CD4-positive, alpha-beta T cell treated with Interleukin-10 for 1 hour (primary cell): ENCODE results near the gene UNC5B.

Experiments
- DNase-seq: peaks from one replicate; pipeline ENCODE4 v3.0.0-alpha.2; 2020

The UNC5B gene

DNA sequence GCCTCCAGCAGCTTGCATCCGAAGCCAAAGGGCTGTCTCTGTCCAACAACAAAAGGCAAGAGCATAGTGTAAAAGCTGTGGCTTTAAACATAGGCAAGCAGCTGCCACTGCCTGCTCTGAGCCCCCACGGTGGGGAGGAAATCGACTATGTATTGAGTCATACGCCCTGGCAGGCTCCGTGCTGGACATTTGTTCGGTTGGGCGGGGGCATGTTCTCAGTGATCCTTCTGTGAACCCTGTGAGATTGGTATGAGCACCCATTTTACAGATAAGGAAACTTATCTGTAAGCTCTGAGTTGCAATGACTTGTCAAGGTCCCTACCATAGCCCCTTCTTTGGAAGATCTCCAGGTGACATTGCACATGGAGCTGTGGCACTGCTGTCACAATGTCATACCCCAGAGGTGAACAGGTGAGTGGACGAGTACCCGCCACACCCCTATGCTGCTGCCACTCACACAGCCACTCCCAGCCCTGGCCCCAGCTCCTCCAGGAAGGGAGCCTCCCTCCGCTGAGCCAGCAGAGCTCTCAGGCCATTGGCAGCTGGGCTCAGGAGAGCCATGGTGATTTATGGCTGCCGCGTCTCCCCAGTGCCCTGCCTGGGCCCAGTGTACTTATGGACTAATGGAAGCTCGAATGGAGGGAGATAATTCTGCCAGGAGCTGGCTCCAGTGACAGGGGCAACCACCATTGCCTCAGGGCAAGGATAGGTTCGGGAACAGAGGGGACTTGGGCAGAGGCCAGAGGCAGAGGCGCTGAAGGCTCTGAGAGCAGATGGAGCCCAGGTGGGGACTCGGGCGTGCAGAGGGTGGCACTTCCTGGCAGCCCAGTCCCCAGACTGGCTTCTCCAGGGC, 43.7 kb downstream of the UNC5B start:
- no peak for DNase-seq

DNA sequence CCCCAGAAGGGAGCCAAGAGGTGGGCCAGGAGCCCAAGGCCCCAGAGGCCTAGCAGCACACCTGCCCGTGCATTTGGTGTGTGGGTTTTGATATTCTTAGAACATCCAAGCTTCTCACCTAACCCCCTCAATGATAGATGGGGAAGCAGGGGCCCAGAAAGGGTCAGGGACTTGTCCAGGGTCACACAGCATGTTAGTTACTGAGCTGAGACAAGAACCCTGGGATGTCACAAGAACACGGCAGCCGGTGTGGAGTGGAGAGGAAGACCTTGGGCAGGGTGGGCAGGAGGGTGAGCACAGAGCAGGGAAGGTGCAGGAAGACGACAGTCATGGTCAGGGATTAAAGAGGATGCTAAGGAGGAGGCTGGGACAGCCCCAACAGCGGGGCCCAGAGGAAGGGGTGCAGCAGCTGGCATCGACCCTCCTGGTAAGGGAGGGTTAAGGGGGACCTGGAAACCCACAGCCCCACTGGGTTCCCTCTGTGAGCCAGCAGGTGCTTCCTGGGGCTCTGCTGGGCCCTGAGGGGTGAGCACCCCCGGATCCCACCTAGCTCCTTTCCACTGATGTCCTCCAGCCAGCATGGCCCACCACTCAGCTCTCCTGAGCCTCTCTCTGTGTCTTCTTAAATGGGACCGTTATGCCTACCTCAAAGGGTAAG, 44.4 kb downstream of the UNC5B start:
- DNase-seq, result no peak

DNA sequence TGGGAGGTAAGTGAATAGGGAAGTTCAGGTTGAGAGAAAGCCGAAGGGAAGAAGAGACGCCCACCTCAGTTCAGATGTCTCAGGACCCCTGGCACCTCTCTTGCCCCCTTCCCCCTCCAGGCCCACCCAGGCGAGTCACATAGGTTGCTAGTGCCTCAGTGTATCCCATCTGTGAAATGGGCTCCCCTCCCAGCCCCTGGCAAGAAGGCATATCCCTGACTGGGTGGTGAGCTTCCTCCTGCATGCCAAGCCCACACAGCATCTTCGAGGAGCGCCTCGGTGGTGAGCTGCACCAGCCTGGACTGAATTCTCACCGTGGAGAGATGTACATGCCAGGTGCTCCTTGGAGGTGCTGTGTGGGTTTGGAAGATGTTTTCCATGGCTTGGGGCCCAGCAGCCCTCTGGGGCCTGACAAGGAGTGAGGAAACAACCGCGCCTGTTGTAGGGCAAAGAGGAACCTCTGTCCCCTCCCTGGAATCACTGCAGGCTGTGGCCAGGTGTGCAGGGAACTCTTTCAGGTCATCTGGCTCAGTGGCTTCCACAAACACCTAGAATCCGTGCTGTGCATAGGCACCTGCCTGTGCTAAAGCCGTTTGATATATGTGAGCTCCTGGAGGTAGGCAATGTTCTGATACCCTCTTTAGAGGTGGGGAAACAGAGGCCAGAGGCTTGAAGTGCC, 45.1 kb downstream of the UNC5B start:
- no peak for DNase-seq

DNA sequence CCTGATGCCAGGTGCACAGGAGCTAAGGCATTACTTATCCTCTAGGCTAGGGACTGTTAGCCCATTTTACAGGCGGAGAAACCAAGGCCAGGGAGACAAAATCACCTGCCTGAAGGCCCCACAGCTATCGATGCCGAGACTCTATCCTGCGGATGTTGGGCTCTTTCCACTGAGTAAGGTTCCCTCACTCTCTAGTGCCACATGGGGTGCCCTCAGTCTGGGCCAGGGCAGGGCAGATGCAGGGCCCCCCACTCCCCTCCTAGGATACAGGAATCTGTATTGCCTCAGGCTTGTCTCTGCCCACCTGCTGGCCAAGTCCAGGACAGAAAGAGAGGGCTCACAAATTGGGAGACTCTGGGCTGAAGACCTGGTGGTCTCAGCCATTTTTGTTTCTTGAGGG, 45.7 kb downstream of the UNC5B start:
- no peak for DNase-seq

DNA sequence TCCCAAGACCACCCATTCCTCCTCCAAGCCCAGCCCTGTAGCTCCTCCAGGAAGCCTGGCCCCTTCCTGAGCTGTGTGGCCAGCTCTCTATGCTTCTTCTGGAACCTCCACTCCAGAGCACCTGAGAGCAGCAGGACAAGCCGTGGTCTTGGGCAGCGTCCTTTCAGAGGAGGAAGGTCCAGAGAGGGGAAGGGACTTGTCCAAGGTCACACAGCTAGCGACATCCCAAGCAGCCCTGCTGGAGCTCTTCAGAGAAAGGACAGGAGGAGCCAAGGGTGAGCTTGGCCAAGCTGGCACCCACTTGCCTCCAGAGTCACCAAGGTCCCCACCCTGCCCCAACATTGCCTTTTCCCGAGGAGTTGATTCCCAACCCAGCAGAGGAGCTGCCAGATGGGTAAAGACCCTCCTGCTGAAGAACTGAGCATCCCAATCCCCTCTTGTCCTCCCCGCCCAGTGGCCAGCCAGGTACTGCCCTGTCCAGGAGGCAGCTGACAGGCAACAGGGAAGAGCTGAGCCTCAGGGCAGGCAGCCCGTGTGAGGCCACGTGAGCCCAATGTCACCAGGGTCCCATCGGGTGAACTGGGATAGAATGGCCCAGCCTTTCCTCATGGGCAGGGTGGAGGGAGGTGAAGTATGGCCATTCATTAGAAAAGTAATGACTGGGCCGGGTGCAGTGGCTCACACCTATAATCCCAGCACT, 46.2 kb downstream of the UNC5B start:
- DNase-seq, result no peak

DNA sequence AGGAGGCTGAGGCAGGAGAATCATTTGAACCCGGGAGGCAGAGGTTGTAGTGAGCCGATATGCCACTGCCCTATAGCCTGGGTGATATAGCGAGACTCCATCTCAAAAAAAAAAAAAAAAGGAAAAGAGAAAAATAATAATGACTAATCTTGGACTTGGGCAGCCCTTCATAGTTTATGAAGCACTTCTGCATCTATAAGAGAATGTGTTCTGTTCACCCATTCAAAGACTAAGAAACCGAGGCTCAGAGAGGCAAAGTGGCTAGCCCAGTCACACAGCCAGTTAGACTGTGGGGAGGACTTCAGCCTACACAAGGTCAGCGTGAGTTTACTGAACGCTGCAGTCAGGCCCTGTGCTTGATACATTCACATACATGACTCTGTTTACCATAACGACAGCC, 46.9 kb downstream of the UNC5B start:
- DNase-seq, result no peak

DNA sequence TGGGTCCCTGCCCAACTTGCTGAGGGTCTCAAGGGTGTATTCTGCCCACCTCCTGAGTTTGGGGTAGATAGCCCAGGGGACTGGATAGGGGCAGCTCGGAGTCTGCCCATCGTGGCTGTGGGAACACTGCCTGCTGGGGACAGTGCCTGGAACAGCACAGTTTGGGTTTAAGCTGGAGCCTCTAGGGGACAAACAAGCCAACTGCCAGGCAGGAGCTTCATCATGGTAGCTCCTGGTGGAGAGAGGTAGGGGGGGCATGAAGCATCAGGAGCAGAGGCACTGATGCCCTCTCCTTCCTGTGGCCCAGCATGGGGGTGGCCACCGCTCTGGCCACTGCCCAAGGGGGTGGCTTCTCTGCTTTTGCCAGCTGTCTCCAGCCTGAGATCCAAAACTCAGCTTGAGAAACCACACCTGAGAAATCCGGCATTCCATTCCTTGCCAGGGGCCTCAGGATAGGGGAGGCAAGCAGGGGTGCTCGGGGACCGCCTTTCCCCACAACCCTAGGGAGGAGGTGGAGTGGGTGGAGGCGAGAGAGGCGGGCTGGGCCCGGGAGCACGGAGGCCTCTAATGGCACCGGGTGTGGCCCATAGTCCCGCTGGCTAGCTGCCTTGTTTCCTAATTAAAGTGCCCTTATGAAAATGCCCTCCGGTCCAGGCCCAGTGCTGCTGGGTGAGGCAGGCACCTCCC, 47.6 kb downstream of the UNC5B start:
- DNase-seq, result no peak

DNA sequence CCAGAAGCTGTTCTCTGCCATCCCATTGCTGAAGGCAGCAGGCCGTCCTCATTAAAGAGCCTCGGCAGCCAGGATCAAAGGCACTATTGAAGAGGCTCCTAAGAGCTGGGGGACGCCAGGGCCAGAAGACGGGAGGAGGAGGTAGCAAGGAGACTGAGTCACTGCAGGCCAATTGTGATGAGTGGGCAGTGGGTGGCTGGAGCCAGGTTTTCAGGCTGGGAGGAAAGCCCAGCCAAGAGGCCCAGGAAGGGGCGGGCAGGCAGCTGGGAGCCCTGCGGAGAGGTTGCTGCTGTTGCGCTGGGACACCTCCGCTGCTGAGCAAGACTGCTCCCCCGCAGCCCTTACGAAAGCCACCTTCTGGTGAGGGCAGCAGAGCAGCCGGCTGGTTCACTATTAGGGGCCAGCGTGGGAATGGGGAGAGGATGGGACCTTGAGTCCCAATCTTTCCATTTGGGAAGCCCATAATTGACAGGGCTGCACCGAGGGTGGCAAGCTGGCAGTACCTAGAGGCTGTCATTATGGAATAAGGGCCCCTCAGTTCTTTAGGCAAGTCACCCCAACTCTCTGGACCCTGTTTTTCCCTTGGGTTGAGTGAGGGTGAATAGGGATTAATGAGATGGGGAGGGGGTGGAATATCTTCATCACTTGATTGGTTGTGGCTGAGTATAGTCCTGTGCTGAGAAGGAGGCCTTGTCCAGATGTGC, 48.4 kb downstream of the UNC5B start:
- no peak for DNase-seq

DNA sequence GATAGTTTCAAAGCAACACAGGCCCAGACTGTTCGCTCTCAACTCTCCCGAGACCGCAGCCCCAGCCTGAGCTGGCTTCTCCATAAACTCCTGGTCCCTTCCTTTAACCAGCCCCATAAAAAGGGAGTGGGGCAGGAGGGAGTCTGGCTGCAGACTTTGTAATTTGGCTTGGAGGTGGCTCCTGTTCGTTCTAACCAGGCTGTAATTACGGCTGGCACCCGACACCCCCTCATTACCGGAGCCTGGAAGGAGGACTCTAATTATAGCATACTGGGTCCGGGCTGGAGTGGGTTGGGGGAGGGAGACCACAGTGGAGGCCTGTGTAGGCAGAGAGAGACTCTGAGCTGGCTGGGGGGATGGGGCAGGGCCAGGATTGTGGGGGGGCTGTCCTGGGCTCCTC, 49.7 kb downstream of the UNC5B start:
- no peak for DNase-seq

DNA sequence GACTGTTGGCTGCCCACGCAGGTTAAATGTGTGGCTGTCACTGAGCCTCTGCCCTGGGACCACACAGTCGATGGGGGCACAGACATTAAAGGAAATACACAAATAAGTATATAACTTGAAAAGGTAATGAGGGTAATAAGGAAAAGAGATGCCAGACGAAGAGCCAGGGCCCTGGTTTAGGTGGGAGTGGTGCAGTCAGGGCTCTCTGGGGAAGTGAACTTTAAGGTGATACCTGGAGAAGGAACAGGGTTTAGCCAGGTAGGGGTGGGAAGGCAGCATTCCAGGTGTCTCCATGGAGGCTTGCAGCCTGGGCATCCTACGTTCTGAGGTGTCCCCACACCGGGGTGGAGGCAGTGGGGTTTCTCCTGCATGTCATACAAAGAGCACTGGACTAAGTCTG, 50.4 kb downstream of the UNC5B start:
- no peak for DNase-seq

DNA sequence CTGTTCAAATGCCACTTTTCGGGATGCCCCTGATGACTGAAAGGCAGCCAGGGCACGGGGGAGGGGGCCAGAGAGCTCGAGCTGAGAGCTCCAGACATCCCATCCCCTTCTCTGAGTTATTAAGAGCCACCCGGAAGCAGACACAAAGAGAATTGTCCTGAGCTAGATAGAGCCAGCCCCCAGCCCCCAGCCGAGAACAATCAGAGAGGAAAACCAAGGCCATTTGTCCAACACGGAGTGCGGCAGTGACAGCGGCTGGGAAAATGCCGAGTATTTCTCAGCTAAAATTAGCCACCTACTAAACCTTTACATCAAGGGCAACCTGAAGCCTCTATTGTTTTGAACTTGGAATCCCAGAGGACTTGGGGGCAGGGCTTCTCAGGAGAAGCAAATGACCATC, 51.0 kb downstream of the UNC5B start:
- DNase-seq, result no peak

DNA sequence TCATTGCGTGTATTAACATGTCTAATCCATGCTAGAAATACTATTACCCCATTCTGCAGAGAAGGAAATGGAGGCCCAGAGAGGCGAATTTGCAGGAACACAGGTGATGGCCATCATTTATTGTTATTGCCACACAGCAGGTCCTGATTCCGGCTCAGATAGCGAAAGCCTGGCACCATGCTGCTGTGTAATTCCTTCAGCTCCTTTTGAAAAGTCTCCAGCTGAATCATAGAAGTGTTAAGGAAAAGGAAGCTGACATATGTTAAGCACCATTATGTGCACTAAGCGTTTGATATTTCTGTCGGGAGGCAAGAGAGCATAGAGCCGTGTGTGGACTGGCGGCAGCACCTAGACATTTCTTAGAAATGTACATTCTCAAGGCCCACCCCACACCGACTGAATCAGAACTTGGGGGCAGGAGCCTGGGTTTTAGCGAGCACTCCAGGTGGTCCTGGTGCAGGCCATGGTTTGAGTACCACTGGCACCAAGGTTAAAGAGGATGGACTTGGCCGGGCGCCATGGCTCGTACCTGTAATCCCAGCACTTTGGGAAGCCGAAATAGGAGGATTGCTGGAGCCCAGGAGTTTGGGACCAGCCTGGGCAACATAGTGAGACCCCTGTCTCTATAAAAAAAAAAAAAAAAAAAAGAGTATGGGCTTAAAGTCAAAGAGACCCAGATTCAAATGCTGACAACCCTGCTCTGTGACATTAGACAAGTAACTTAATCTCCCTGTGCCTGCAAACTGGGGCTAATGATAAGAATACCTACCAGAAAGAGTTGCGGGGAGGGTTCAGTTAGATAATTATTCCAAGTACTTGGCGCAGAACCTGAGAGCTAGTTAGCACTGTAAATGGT, 52.2 kb downstream of the UNC5B start:
- DNase-seq, result no peak

DNA sequence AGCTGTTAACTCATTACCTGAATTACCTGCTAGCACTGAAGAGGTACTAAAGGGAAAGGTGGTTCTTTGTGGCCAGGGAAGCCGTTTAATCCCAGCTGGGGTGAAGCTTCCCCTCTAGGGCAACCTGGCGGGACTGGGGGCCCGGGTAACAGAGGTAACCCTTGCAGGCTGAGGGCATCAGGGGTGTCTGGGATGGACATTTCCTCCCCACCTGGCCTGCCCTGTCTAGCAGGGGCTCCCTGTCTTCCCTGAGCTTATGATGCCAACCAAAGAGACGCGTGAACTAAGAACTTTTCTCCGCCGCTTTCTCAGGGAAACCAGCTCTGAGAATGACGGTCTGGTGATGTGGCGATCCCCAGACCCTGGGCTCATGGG, 52.8 kb downstream of the UNC5B start:
- DNase-seq, result no peak

DNA sequence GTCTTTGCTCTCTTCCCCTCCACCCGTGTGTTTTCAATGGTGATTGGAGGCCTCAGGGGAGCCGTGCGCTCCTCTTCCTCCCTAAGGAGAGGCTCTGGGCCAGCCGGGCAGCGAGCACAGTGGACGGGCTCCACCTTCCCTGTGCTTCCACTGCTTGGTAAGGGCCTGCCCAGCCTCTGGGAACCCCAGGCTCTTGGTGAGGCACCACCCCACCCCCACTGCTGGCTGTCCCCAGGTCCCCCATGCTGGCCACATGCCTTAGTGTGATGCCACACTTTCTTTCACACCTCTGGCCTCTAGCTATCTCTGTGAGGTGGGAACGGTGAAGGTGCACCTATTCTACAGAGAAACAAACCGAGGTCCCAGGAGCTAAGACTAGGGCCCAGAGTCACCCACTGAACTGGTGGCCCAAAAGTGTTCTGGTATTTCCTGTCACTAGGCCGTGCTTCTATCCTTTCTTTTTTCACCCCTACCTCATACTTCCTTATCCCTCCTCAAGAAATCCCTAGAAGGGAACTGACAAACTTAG, 53.3 kb downstream of the UNC5B start:
- DNase-seq, result no peak

DNA sequence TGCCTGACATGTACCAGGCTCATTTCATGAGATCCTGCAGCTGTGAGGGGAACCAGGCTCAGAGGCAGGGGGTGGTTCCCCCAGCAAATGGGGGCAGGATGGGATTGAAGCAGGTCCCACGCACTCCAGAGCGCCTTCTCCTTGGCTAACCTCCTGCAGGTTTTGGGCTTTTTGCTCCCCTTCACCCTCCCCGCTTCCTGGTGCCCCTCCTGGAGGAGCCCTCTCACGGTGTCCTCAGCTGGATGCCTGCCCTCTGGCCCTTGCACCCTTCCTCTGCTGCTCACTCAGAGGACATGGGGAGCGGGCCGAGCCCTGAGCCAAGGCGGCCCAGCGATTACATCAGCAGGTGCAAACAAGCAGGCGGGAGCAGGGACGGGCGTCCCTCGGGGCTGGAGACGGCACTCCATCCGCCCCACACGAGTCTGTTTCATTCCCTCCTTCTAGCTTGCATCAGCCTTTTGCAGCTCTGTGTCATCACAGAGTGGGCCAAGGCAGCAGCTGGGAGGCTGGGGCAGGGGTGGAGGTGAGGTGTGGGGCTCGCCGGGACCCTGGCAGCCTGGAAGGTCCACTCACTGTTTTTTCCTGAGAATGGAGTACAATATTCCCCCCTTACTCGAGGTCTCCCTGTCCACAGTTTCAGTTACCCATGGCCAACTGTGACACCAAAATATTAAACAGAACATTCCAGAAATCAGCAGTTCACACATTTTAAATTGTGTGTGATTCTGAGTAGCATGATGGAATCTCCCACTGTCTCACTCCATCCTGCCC, 54.0 kb downstream of the UNC5B start:
- no peak for DNase-seq

DNA sequence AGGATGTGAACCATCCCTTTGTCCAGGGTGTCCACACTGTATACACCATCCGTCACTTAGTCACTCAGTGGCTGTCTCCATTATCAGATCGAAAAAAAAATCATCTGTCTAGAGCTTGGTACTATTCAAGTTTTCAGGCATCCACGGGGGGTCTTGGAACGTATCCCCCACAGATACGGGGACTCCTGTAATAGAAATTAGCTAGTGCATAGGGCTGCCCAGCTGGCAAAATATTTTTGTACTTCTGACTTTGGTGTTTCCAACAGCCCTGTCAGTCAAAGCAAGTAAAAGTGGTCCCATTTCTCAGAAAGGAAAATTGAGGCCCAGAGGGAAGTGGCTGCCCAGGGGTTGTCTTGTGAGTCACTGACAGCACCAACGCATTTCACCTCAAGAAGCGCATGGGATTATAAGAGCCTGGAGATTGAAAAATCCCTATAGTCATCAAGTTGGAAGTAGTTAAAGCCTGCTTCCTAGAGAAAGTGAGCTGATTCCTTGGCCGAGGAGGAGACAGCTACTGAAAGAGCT, 54.6 kb downstream of the UNC5B start:
- no peak for DNase-seq

DNA sequence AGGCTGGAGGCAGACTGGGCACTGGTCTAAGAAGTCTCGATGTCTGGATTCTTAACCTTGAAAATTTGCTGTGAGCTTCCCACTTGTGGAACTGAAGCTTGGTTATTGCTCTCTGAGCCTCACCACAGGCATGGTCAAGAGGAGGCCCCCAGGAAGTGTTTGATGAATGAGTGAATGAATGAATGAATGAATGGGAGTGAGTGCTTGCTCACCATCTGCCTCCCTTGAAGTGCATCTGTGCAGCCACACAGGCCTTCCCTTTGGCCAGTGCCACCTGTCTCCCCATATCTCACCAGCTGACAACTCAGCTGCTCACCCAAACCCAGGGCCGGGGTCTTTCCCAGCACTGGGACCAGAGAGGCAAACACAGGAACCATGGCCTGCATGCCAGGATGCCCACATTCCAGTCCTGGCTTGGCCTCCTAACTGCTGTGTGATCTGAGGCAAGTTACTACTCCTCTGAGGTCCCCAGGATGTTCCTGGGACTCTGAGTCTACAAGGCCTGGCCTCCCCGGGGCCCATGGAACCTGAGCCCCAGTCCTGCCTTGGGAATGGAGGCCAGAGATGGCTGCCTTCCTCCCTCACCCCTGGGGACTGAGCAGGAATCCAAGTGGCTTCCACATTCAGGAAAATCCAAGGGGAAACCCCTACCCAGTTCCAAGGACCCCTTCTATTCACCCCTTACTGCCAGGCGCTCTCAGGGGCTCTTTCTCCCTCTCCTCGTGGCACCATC, 55.3 kb downstream of the UNC5B start:
- DNase-seq, result no peak

DNA sequence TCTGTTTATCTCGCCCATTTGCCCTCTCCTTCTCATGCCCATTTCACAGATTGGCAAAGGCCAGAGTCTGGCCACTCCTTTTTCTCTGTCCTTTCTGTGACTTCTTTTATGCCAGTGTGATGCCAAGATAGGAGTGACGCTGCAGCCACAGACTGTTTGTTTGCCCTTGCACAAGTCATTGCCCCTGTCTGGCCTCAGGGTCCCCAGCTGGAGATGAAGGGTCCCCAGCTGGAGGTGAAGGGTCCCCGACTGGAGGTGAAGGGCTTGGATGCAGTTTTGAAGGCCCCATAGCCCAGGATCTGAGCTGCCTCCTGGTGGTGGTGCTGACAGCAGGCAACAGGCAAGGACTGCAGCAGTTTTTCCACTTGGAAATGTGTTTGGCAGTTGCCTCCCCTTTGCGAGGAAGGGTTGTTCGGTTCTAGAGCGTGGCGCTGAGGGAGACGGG, 55.9 kb downstream of the UNC5B start:
- DNase-seq, result no peak

DNA sequence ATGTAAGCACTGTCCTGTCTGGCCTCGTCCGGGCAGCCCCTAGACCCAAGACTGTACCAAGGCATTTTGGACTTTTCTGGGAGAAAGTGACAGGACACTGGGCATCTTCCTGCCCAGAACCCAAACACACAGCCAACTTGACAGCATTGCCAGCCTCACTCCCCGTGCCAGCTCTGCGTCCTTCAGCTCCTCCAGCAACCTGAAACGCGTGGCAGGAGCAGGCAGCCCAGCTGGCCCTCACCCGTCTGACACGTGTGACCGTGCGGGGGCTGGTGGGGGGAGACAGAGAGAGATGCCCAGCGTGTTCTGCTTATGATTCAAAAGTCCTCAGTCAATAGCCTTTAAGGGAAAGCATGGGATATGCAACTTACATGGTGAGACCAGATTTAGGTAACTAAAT, 56.4 kb downstream of the UNC5B start:
- DNase-seq, result no peak
